K562 (cell line): ENCODE results near the gene GSDME. TPM values are rescaled to one million over a fixed set of nuclear protein-coding genes. Genes with fewer than 3 reads are reported as not detected.

Source experiments
- ATAC-seq: fragments of 200-7000 bp; cut with Tn5 transposase; 3 replicates; pipeline ENCODE4 v1.9.1; 2020; ENCODE audit warnings: moderate library complexity
- BruUV-seq: library from RNA; stranded (reverse); fragments of 400-500 nt; replicated peaks from 2 replicates; lab custom pipeline; 2021; lab: Mats Ljungman, UMichigan
- CTCF ChIA-PET: fragments of 300-600 bp; formaldehyde crosslinking; extraction: SDS; loops from one replicate; lab custom pipeline; 2021; ENCODE audit warnings: low intra/inter-chr PET ratio; lab: Yijun Ruan, JAX
- POLR2A ChIA-PET: fragments of 300-600, 350-650 bp; sonication (Branson Sonifier 250); formaldehyde crosslinking; extraction: SDS; loops from one replicate; lab custom pipeline; 2021; ENCODE audit warnings: antibody characterized with exemption, inconsistent platforms; lab: Yijun Ruan, JAX
- DNase-seq, 4 experiments: peaks; one replicate each; pipeline versions ENCODE4 v3.0.0 to v3.0.0-alpha.2; 2011 to 2018; ENCODE audit warnings: low spot score in 3 of 4, mixed read lengths in 3 of 4; ENCODE audit errors: extremely low read depth in 1 of 4
- FAIRE-seq: peaks from 2 replicates; lab custom pipeline; 2011; peaks lifted over from hg19 to GRCh38; lab: Jason Lieb, UNC
- H2AFZ ChIP-seq: 2 replicates; pipeline ENCODE4 v1.6.0; 2011; ENCODE audit warnings: low read depth, low read length, control low read depth, inconsistent platforms
- H3K27ac ChIP-seq: fragments of 200-600 bp; 3 replicates; pipeline ENCODE4 v1.8.0; 2011; ENCODE audit warnings: low read depth, mild to moderate bottlenecking, control low read depth, inconsistent platforms, low read length, moderate library complexity, mixed read lengths; ENCODE audit errors: extremely low read depth
- H3K27me3 ChIP-seq, 2 experiments: fragments of 300-600 bp in 1 of 2; 2 replicates in 1 of 2; 3 replicates in 1 of 2; pipeline versions ENCODE4 v1.6.0 to v1.8.0; 2011; ENCODE audit warnings: inconsistent platforms in 2 of 2, low read length in 2 of 2, mild to moderate bottlenecking in 1 of 2, mixed read lengths in 1 of 2, moderate library complexity in 1 of 2; ENCODE audit not compliant: control insufficient read depth in 2 of 2, insufficient read depth in 2 of 2
- H3K36me3 ChIP-seq: fragments of 300-600 bp; 3 replicates; pipeline ENCODE4 v1.8.0; 2011; ENCODE audit warnings: mild to moderate bottlenecking, low read length, inconsistent platforms; ENCODE audit not compliant: control insufficient read depth, insufficient read depth
- H3K4me1 ChIP-seq, 2 experiments: fragments of 200-600 bp in 1 of 2; replicated peaks in 1 of 2; 2 replicates in 1 of 2; 3 replicates in 1 of 2; pipeline versions ENCODE4 v1.5.1 to v1.8.0; 2011; ENCODE audit warnings: inconsistent platforms in 2 of 2, low read length in 2 of 2, mild to moderate bottlenecking in 1 of 2, mixed read lengths in 1 of 2, moderate library complexity in 1 of 2; ENCODE audit not compliant: control insufficient read depth in 2 of 2, insufficient read depth in 2 of 2
- H3K4me2 ChIP-seq: 2 replicates; pipeline ENCODE4 v1.6.1; 2011; ENCODE audit warnings: low read length, control low read depth, inconsistent platforms, mixed read lengths; ENCODE audit not compliant: insufficient read depth
- H3K4me3 ChIP-seq: fragments of 200-600 bp; sonication (generic), shearing (Covaris generic); 2 replicates; pipeline ENCODE4 v1.5.1; 2016; ENCODE audit warnings: control low read depth, inconsistent platforms
- H3K79me2 ChIP-seq: fragments of 200-600 bp; 3 replicates; pipeline ENCODE4 v1.8.0; 2011; ENCODE audit warnings: low read length, inconsistent platforms; ENCODE audit not compliant: control insufficient read depth, insufficient read depth
- H3K9ac ChIP-seq, 2 experiments: 2 replicates each; pipeline versions ENCODE4 v1.6.0 to v1.6.1; 2011; ENCODE audit warnings: low read depth in 2 of 2, low read length in 2 of 2, control low read depth in 1 of 2, inconsistent platforms in 1 of 2, mild to moderate bottlenecking in 1 of 2, mixed read lengths in 1 of 2; ENCODE audit not compliant: insufficient read depth in 1 of 2
- H3K9me1 ChIP-seq: one replicate; pipeline ENCODE4 v1.6.0; 2011; ENCODE audit warnings: inconsistent platforms, mild to moderate bottlenecking, low read length, moderate library complexity; ENCODE audit not compliant: control insufficient read depth, insufficient read depth
- H3K9me3 ChIP-seq: replicated peaks from 2 replicates; pipeline ENCODE4 v1.5.1; 2011; ENCODE audit warnings: low read depth, low read length, inconsistent platforms; ENCODE audit not compliant: control insufficient read depth, insufficient read depth
- H4K20me1 ChIP-seq: replicated peaks from 2 replicates; pipeline ENCODE4 v1.6.1; 2011; ENCODE audit warnings: low read length, inconsistent platforms, mixed read lengths; ENCODE audit not compliant: control insufficient read depth, insufficient read depth
- BRCA1 ChIP-seq, 2 experiments: fragments of 450-650 bp in 1 of 2; sonication (generic) in 1 of 2; formaldehyde crosslinking in 1 of 2; IDR thresholded peaks; 2 replicates each; pipeline versions ENCODE4 v1.5.0 to v1.6.1; 2017 to 2020; ENCODE audit warnings: mild to moderate bottlenecking in 1 of 2, missing genetic modification reagents in 1 of 2
- CHD4 ChIP-seq: fragments of 200-600 bp; sonication (generic); IDR thresholded peaks from 3 replicates; pipeline ENCODE4 v1.6.1; 2012; ENCODE audit warnings: low read depth, mild to moderate bottlenecking, mixed read lengths, low read length, inconsistent platforms; ENCODE audit not compliant: insufficient read depth, insufficient replicate concordance, poor library complexity, severe bottlenecking
- ETV5 ChIP-seq: sonication (generic); formaldehyde crosslinking; IDR thresholded peaks from 2 replicates; pipeline ENCODE4 v1.4.0; 2020; ENCODE audit warnings: low read depth, mild to moderate bottlenecking, missing genetic modification reagents
- MYNN ChIP-seq, 2 experiments: sonication (generic); formaldehyde crosslinking in 1 of 2; IDR thresholded peaks; 2 replicates each; pipeline versions ENCODE4 v1.5.0 to v1.6.1; 2016 to 2020; ENCODE audit warnings: antibody characterized with exemption in 1 of 2, missing genetic modification reagents in 1 of 2
- NR2C2 ChIP-seq, 2 experiments: fragments of 200-800 bp in 1 of 2; sonication (Bioruptor generic) in 1 of 2; sonication (generic) in 1 of 2; formaldehyde crosslinking in 1 of 2; IDR thresholded peaks; 2 replicates each; pipeline versions ENCODE4 v1.6.1 to v1.8.0; 2016 to 2022; ENCODE audit warnings: mild to moderate bottlenecking in 1 of 2, missing compliant biosample characterization in 1 of 2, missing genetic modification characterization in 1 of 2, missing genetic modification reagents in 1 of 2
- POLR2G ChIP-seq: fragments of 200-400 bp; formaldehyde crosslinking; IDR thresholded peaks from 2 replicates; pipeline ENCODE4 v1.6.1; 2017; ENCODE audit warnings: low read depth, mild to moderate bottlenecking, antibody characterized with exemption, low read length, moderate library complexity
- PPARD ChIP-seq: fragments of 250-450 bp; sonication (Bioruptor Pico); IDR thresholded peaks from 2 replicates; pipeline ENCODE4 v1.8.0; 2022; ENCODE audit warnings: inconsistent platforms, mild to moderate bottlenecking, moderate library complexity
- RFX5 ChIP-seq: IDR thresholded peaks from 2 replicates; pipeline ENCODE4 v1.6.1; 2011; ENCODE audit warnings: low read depth, mild to moderate bottlenecking, improper control_type of control experiment, low read length
- SMARCB1 ChIP-seq: IDR thresholded peaks from 2 replicates; pipeline ENCODE4 v1.6.1; 2011; ENCODE audit warnings: improper control_type of control experiment, low read depth; ENCODE audit not compliant: insufficient read length
- TOE1 ChIP-seq, 2 experiments: fragments of 450-650 bp in 1 of 2; sonication (generic) in 1 of 2; formaldehyde crosslinking in 1 of 2; IDR thresholded peaks; 2 replicates each; pipeline versions ENCODE4 v1.7.1 to v1.8.0; 2016 to 2022; ENCODE audit warnings: borderline replicate concordance in 2 of 2, mild to moderate bottlenecking in 2 of 2, antibody characterized with exemption in 1 of 2, inconsistent platforms in 1 of 2, low read depth in 1 of 2, missing genetic modification reagents in 1 of 2, moderate library complexity in 1 of 2
- WGBS: fragments of 100-300 bp; shearing (Covaris generic); methylation state at CpG from one replicate; pipeline ENCODE4 v1.1.6; 2016; ENCODE audit warnings: low coverage, mixed read lengths; ENCODE audit not compliant: insufficient coverage; ENCODE audit errors: missing lambda C conversion rate; 5-methylcytosine and 5-hydroxymethylcytosine counted together
- in situ Hi-C: fragments of 300-500 bp; cut with MboI; formaldehyde crosslinking; loops from 4 replicates; pipeline ENCODE4 v1.15.0; 2018; ENCODE audit warnings: inconsistent platforms, mixed read lengths
- intact Hi-C: fragments of 100-400 bp; cut with micrococcal nuclease; formaldehyde crosslinking; loops from 2 replicates; pipeline ENCODE4 v1.14.2; 2022
- polyA plus RNA-seq, 8 experiments: library from polyadenylated mRNA; depleted of rRNA in 4 of 8; stranded (reverse) in 5 of 8; unstranded in 3 of 8; fragments of >200 nt; fragmentation: Nextera tagmentation in 2 of 8; fragmentation: Illumina TruSeq in 1 of 8; extraction: Ambion mirVana in 2 of 8; extraction: Trizol in 1 of 8; gene quantifications; 2 replicates each; pipeline versions ENCODE4 v1.2.1 to v1.2.3, GENCODE V29; 2011 to 2014; ENCODE audit warnings: inconsistent platforms in 1 of 8, missing spikeins in 1 of 8
- total RNA-seq, 7 experiments: library from RNA; depleted of rRNA in 6 of 7; stranded (reverse); fragments of >200 nt in 6 of 7; fragmentation: Illumina TruSeq in 2 of 7; extraction: Trizol in 2 of 7; gene quantifications; 2 replicates each; pipeline versions ENCODE4 v1.2.1 to v1.2.3, GENCODE V29; 2011 to 2021; ENCODE audit warnings: low replicate concordance in 1 of 7
- TF ChIP-seq, protein P1 (sequence below), 2 experiments: fragments of 250-450 bp in 1 of 2; fragments of 450-650 bp in 1 of 2; sonication (Bioruptor Pico) in 1 of 2; IDR thresholded peaks; 2 replicates each; pipeline versions ENCODE4 v1.6.1 to v1.8.0; 2016 to 2021; ENCODE audit warnings: mild to moderate bottlenecking in 2 of 2, moderate library complexity in 2 of 2, missing compliant biosample characterization in 1 of 2, missing genetic modification characterization in 1 of 2
- TF ChIP-seq, protein P2 (sequence below), 3 experiments: IDR thresholded peaks in 2 of 3; conservative IDR thresholded peaks in 1 of 3; 2 replicates each; pipeline ENCODE4 v1.5.1; 2011 to 2012; ENCODE audit warnings: low read length in 3 of 3, mild to moderate bottlenecking in 3 of 3, control low read depth in 2 of 3, improper control_type of control experiment in 1 of 3, inconsistent platforms in 1 of 3, low read depth in 1 of 3, mixed read lengths in 1 of 3, moderate library complexity in 1 of 3; ENCODE audit not compliant: insufficient read depth in 2 of 3

GSDME gene
- total and polyA plus RNA-seq, 9 of the 15 experiments (the other 6 are each of a cell fraction or from before 2014, with no cell fraction given): 0.37 to 1.9 (median 0.62) TPM

DNA sequence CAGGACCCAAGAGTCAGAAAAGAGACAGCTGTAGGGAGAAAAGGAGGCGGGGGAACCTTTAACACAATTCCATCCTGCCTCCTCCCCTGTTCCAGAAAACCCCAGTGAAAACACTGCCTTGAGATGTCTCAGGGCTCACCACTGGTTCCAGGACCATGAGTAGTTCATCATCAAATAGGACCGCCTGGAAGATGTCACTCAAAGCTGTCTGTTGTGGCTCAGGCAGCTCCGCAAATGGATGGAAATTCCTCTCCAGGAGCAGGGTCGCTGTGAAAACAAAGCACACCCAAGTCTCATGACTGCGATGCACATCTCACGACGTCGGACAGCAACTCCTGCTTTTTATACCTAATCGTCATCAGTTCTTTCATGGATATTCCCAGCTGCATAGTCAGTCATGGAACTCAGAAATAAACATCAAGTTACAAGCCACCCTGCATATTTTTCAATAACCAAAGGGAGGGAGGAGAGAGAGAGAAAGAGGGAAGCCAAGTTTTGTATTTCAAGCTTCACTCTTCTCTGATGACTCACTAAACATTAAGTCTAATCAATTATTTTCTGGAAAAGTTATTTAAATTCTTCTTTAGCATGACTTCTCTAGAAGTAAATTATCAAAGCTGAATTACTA lies 49.2 kb downstream of the GSDME start (continued):
- TF ChIP-seq, protein P1, sequence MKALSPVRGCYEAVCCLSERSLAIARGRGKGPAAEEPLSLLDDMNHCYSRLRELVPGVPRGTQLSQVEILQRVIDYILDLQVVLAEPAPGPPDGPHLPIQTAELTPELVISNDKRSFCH (CRISPR knock-in tag; IDR thresholded peaks at IDR 0.05): no peak
- TF ChIP-seq, protein P1 (tag; IDR thresholded peaks at IDR 0.05): no peak
- no peak for TF ChIP-seq SMARCB1

DNA sequence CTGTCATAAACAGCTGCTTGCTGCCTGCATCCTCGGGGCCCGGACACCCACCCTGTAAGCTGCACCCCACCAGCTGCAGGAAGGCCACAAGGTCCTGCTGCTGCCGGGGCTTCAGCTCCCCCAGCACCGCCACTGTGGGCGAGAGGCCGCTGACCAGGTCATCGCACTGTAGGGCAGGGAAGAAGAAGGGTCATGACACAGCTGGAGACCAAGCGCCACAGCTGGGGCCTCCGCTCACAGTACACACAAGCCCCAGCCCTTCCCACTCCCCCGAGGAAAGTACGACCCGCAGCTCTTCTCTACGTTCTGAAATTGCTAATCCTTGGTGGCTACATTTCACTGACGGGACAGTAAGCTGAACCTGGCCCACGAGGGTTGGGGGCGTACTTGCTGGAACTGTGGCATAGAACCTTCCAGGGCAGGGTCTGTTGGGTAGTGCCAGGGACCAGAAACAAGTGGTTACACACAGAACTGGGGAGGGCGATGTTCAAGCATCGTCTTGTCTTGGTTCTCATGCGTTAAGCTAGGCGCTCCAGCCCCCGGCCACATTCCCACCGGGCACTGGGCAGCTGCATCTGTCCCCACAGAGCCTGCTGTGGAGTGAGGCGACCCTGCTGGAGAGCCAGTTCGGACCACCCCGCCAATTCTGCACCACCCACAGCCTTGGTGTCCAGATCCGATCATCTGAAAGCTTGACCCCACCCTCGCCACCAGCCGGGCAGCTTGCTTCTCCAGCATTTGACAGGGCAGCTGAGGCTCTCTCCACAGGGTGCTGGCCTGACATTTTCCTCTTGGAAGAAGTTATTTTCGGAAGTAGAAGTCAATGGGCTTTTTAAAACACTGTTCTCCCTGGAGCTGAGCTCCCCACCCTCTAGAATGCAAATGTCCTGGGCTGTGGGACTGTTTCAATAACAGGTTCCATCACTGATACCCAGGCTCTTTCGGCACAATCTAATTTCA lies 50.8 kb downstream of the GSDME start:
- CTCF ChIA-PET: no interaction called here
- Histone ChIP-seq H2AFZ (no peak overlapping the region), H3K36me3 (no peaks in the 10 kb centered on the region), H3K4me2 (no peak overlapping the region), H3K79me2 (no peaks in the 10 kb centered on the region), H3K9me1 (no peaks in the 10 kb centered on the region), H4K20me1 (no peaks in the 10 kb centered on the region), H3K27me3 (no peaks in the 10 kb centered on the region; a peak in 1 of 5 replicates), H3K9ac (no peak overlapping the region), H3K4me3 (no peak overlapping the region), H3K9me3 (no peaks in the 10 kb centered on the region), H3K4me1 (peaks cover 0 to 3% of the 10 kb centered on the region in 2 experiments; a peak in 1 of 5 replicates), H3K27ac (no peak overlapping the region)
- POLR2A ChIA-PET: interaction anchor here (0.6 to 1.5 kb wide), 4 partner anchors 8 to 45 kb away, joined by 3 read pairs; no protein-coding TSS in a partner anchor
- in situ Hi-C loops: no loop called here
- ATAC-seq: no peak
- BruUV-seq: no TSS peak
- WGBS: 66% methylated on average over 25 of the region's 30 CpGs
- DNase-seq: no peak
- intact Hi-C loops: no loop called here
- no peak for FAIRE-seq
- TF ChIP-seq NR2C2 (CRISPR knock-in tag; IDR thresholded peaks at IDR 0.05): no peak
- no peak for TF ChIP-seq NR2C2 (tag; IDR thresholded peaks at IDR 0.05)
- TF ChIP-seq TOE1 (IDR thresholded peaks at IDR 0.05; ENCODE audit: borderline replicate concordance): no peak
- no peak for TF ChIP-seq TOE1 (CRISPR knock-in tag; IDR thresholded peaks at IDR 0.05; ENCODE audit: borderline replicate concordance, low read depth)
- TF ChIP-seq ETV5: no peak
- no peak for TF ChIP-seq MYNN (IDR thresholded peaks at IDR 0.05)
- TF ChIP-seq MYNN (CRISPR knock-in tag; IDR thresholded peaks at IDR 0.05): no peak
- TF ChIP-seq, protein P2, sequence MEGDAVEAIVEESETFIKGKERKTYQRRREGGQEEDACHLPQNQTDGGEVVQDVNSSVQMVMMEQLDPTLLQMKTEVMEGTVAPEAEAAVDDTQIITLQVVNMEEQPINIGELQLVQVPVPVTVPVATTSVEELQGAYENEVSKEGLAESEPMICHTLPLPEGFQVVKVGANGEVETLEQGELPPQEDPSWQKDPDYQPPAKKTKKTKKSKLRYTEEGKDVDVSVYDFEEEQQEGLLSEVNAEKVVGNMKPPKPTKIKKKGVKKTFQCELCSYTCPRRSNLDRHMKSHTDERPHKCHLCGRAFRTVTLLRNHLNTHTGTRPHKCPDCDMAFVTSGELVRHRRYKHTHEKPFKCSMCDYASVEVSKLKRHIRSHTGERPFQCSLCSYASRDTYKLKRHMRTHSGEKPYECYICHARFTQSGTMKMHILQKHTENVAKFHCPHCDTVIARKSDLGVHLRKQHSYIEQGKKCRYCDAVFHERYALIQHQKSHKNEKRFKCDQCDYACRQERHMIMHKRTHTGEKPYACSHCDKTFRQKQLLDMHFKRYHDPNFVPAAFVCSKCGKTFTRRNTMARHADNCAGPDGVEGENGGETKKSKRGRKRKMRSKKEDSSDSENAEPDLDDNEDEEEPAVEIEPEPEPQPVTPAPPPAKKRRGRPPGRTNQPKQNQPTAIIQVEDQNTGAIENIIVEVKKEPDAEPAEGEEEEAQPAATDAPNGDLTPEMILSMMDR (IDR thresholded peaks at IDR 0.05 in 2 of 3, conservative IDR thresholded peaks at IDR 0.05 in 1 of 3; ENCODE audit: insufficient read depth in 2 of 3, low read depth in 1 of 3, low read length in 3 of 3): no peak
- peak; percentile 33; the same call in 1 of the 2 replicates for TF ChIP-seq POLR2G
- TF ChIP-seq BRCA1 (IDR thresholded peaks at IDR 0.05): no peak
- no peak for TF ChIP-seq BRCA1 (CRISPR knock-in tag; IDR thresholded peaks at IDR 0.05)
- TF ChIP-seq RFX5: no peak
- no peak for TF ChIP-seq CHD4
- TF ChIP-seq PPARD (CRISPR knock-in tag): no peak
